ENCODE data around the gene SLC15A3. TPM values are rescaled to one million over a fixed set of nuclear protein-coding genes. Genes with fewer than 3 reads are reported as not detected.

SLC15A3 gene
- total RNA-seq, 2 experiments from 2014 or later = 0.28 to 1.0 TPM

GRCh38 chr11:60973699-60974098 lies 21.7 kb upstream of the SLC15A3 start:
- H3K9me3 Mint-ChIP-seq = peaks cover 2% of the 10 kb centered on the region
- no peaks in the 10 kb centered on the region for H3K27me3 Mint-ChIP-seq
- POLR2A ChIA-PET = interaction anchor here (1.3 to 2.1 kb wide), 2 partner anchors 74 to 119 kb away, joined by 4 to 18 read pairs; no protein-coding TSS in a partner anchor
- no peak for DNase-seq
- peaks cover 54% of the 10 kb centered on the region for H3K4me1 Mint-ChIP-seq
- H3K4me3 Mint-ChIP-seq = peak overlapping the region; percentile 88
- peak overlapping the region; percentile 94 for H3K27ac Mint-ChIP-seq
- peaks cover 56% of the 10 kb centered on the region for H3K36me3 Mint-ChIP-seq (ENCODE audit: low read depth)
- CTCF ChIA-PET = interaction anchor here (0.9 kb wide), 1 partner anchor 214 kb away, joined by 4 read pairs; no protein-coding TSS in a partner anchor

- DNase-seq = peak; percentile 51
- H3K27me3 Mint-ChIP-seq = peaks cover 7% of the 10 kb centered on the region
- H3K9me3 Mint-ChIP-seq = peaks cover 6% of the 10 kb centered on the region
- H3K4me3 Mint-ChIP-seq = peak overlapping the region; percentile 88
- ChIA-PET CTCF (interaction anchor here (0.8 to 2.5 kb wide), 6 partner anchors 14 to 115 kb away, joined by 3 to 10 read pairs (median 4); no protein-coding TSS in a partner anchor), POLR2A (interaction anchor here (0.8 to 2.5 kb wide), 6 partner anchors 11 to 115 kb away, joined by 3 to 16 read pairs (median 4); no protein-coding TSS in a partner anchor)
- H3K27ac Mint-ChIP-seq = peak overlapping the region; percentile 94
- peaks cover 50% of the 10 kb centered on the region for H3K36me3 Mint-ChIP-seq (ENCODE audit: low read depth)
- H3K4me1 Mint-ChIP-seq = peaks cover 42% of the 10 kb centered on the region
These were observed 20.4 kb upstream of the SLC15A3 start for GRCh38 chr11:60972182-60973030.

- CTCF ChIA-PET = interaction anchor here (0.6 to 4.2 kb wide), 12 partner anchors 13 to 216 kb away, joined by 3 to 40 read pairs (median 4); no protein-coding TSS in a partner anchor
These were observed 19.5 kb upstream of the SLC15A3 start, which contains the start of gene CD6 for GRCh38 chr11:60971520-60971919. Gene CD6, plus strand, starts transcription at chr11:60971680. Its CDS starts 186 bp downstream, at chr11:60971866.

GRCh38 chr11:60970890-60971289 lies 18.9 kb upstream of the SLC15A3 start:
- H3K9me3 Mint-ChIP-seq = peaks cover 6% of the 10 kb centered on the region
- H3K36me3 Mint-ChIP-seq (ENCODE audit: low read depth) = peaks cover 36% of the 10 kb centered on the region
- H3K27ac Mint-ChIP-seq = peak overlapping the region; percentile 94
- H3K4me1 Mint-ChIP-seq = peaks cover 28% of the 10 kb centered on the region
- peaks cover 11% of the 10 kb centered on the region for H3K27me3 Mint-ChIP-seq
- DNase-seq = no peak
- CTCF ChIA-PET = interaction anchor here (0.8 to 4.2 kb wide), 18 partner anchors 14 to 216 kb away, joined by 3 to 40 read pairs (median 4); partner anchors contain the start of gene CD5
- POLR2A ChIA-PET = interaction anchor here (0.6 to 2.5 kb wide), 15 partner anchors 10 to 324 kb away, joined by 3 to 16 read pairs (median 3); partner anchors contain the start of genes TMEM132A and VWCE
- H3K4me3 Mint-ChIP-seq = peak overlapping the region; percentile 88

More at GRCh38 chr11:60971520-60971919, 19.5 kb upstream of the SLC15A3 start, which contains the start of gene CD6:
- Mint-ChIP-seq H3K9me3 (peaks cover 6% of the 10 kb centered on the region), H3K4me1 (peaks cover 34% of the 10 kb centered on the region), H3K4me3 (peak within 1 kb of the TSS; percentile 88), H3K27me3 (peaks cover 10% of the 10 kb centered on the region), H3K27ac (peak within 1 kb of the TSS; percentile 94), H3K36me3 (ENCODE audit: low read depth) (peaks cover 42% of the 10 kb centered on the region)
- DNase-seq = peak; percentile 79
- POLR2A ChIA-PET = interaction anchor here (0.6 to 2.5 kb wide), 15 partner anchors 10 to 323 kb away, joined by 3 to 16 read pairs (median 3); partner anchors contain the start of genes TMEM132A and VWCE

GRCh38 chr11:60970369-60970774 lies 18.4 kb upstream of the SLC15A3 start:
- Mint-ChIP-seq H3K27me3 (peaks cover 12% of the 10 kb centered on the region), H3K4me3 (peak overlapping the region; percentile 88), H3K9me3 (peaks cover 6% of the 10 kb centered on the region), H3K4me1 (peaks cover 26% of the 10 kb centered on the region), H3K36me3 (ENCODE audit: low read depth) (peaks cover 34% of the 10 kb centered on the region), H3K27ac (peak overlapping the region; percentile 50)
- POLR2A ChIA-PET = interaction anchor here (1.2 to 2.5 kb wide), 6 partner anchors 53 to 121 kb away, joined by 3 to 16 read pairs (median 6); no protein-coding TSS in a partner anchor
- peak; percentile 85 for DNase-seq
- CTCF ChIA-PET = interaction anchor here (0.6 to 4.2 kb wide), 28 partner anchors 8 to 217 kb away, joined by 3 to 40 read pairs (median 4); partner anchors contain the start of gene CD5

- peaks cover 6% of the 10 kb centered on the region for H3K9me3 Mint-ChIP-seq
- CTCF ChIA-PET = interaction anchor here (0.9 to 4.2 kb wide), 3 partner anchors 60 to 219 kb away, joined by 3 to 40 read pairs (median 3); no protein-coding TSS in a partner anchor
- H3K4me1 Mint-ChIP-seq = peaks cover 16% of the 10 kb centered on the region
- H3K4me3 Mint-ChIP-seq = no peak overlapping the region
- H3K27me3 Mint-ChIP-seq = peaks cover 12% of the 10 kb centered on the region
- H3K27ac Mint-ChIP-seq = no peak overlapping the region
- POLR2A ChIA-PET = interaction anchor here (1.9 kb wide), 1 partner anchor 150 kb away, joined by 4 read pairs; no protein-coding TSS in a partner anchor
- no peak for DNase-seq
- H3K36me3 Mint-ChIP-seq (ENCODE audit: low read depth) = peaks cover 14% of the 10 kb centered on the region
These were observed 16.2 kb upstream of the SLC15A3 start for GRCh38 chr11:60968223-60968622.

- Mint-ChIP-seq H3K36me3 (ENCODE audit: low read depth) (peaks cover 5% of the 10 kb centered on the region), H3K27me3 (peaks cover 18% of the 10 kb centered on the region), H3K27ac (no peak overlapping the region), H3K4me1 (peaks cover 16% of the 10 kb centered on the region), H3K9me3 (peaks cover 6% of the 10 kb centered on the region), H3K4me3 (no peak overlapping the region)
- POLR2A ChIA-PET = interaction anchor here (1.9 kb wide), 1 partner anchor 151 kb away, joined by 4 read pairs; no protein-coding TSS in a partner anchor
- CTCF ChIA-PET = interaction anchor here (1.6 kb wide), 1 partner anchor 221 kb away, joined by 5 read pairs; no protein-coding TSS in a partner anchor
- no peak for DNase-seq
These were observed 14.9 kb upstream of the SLC15A3 start for GRCh38 chr11:60966890-60967289.

GRCh38 chr11:60964801-60965200 lies 12.8 kb upstream of the SLC15A3 start:
- Mint-ChIP-seq H3K27me3 (peaks cover 32% of the 10 kb centered on the region), H3K4me3 (no peak overlapping the region), H3K36me3 (ENCODE audit: low read depth) (peaks cover 5% of the 10 kb centered on the region), H3K27ac (no peak overlapping the region), H3K4me1 (no peaks in the 10 kb centered on the region), H3K9me3 (peaks cover 6% of the 10 kb centered on the region)
- no peak for DNase-seq
- CTCF ChIA-PET = interaction anchor here (1.1 kb wide), 1 partner anchor 65 kb away, joined by 4 read pairs; no protein-coding TSS in a partner anchor
- POLR2A ChIA-PET = interaction anchor here (1.1 kb wide), 1 partner anchor 25 kb away, joined by 3 read pairs; no protein-coding TSS in a partner anchor

- Mint-ChIP-seq H3K9me3 (no peaks in the 10 kb centered on the region), H3K4me1 (no peaks in the 10 kb centered on the region), H3K27ac (no peak overlapping the region), H3K27me3 (peaks cover 26% of the 10 kb centered on the region), H3K36me3 (ENCODE audit: low read depth) (no peaks in the 10 kb centered on the region), H3K4me3 (no peak overlapping the region)
- CTCF ChIA-PET = interaction anchor here (1.0 kb wide), 1 partner anchor 10 kb away, joined by 3 read pairs; no protein-coding TSS in a partner anchor
- DNase-seq = no peak
- POLR2A ChIA-PET = interaction anchor here (1.6 kb wide), 1 partner anchor 11 kb away, joined by 3 read pairs; the partner anchor contains the start of gene CD6
These were observed 8.4 kb upstream of the SLC15A3 start for GRCh38 chr11:60960405-60960804.

- POLR2A ChIA-PET = no interaction called here
- H3K27me3 Mint-ChIP-seq = peaks cover 26% of the 10 kb centered on the region
These were observed 7.5 kb upstream of the SLC15A3 start for GRCh38 chr11:60959431-60959830.

GRCh38 chr11:60957188-60957587 lies 5.2 kb upstream of the SLC15A3 start:
- H3K36me3 Mint-ChIP-seq (ENCODE audit: low read depth) = no peaks in the 10 kb centered on the region
- ChIA-PET POLR2A (no interaction called here), CTCF (interaction anchor here (1.2 kb wide), 1 partner anchor 12 kb away, joined by 3 read pairs; no protein-coding TSS in a partner anchor)
- no peak overlapping the region for H3K27ac Mint-ChIP-seq
- no peak overlapping the region for H3K4me3 Mint-ChIP-seq
- H3K9me3 Mint-ChIP-seq = no peaks in the 10 kb centered on the region
- DNase-seq = no peak
- peaks cover 37% of the 10 kb centered on the region for H3K27me3 Mint-ChIP-seq
- peaks cover 8% of the 10 kb centered on the region for H3K4me1 Mint-ChIP-seq

More at GRCh38 chr11:60959431-60959830, 7.5 kb upstream of the SLC15A3 start:
- CTCF ChIA-PET = no interaction called here
- no peaks in the 10 kb centered on the region for H3K36me3 Mint-ChIP-seq (ENCODE audit: low read depth)
- H3K27ac Mint-ChIP-seq = no peak overlapping the region
- H3K4me1 Mint-ChIP-seq = no peaks in the 10 kb centered on the region
- H3K4me3 Mint-ChIP-seq = no peak overlapping the region
- DNase-seq = no peak
- H3K9me3 Mint-ChIP-seq = no peaks in the 10 kb centered on the region

GRCh38 chr11:60955571-60955970 lies 3.6 kb upstream of the SLC15A3 start:
- peaks cover 15% of the 10 kb centered on the region for H3K4me1 Mint-ChIP-seq

More at GRCh38 chr11:60955571-60955970, 3.6 kb upstream of the SLC15A3 start:
- Mint-ChIP-seq H3K27ac (no peak overlapping the region), H3K9me3 (no peaks in the 10 kb centered on the region), H3K27me3 (peaks cover 32% of the 10 kb centered on the region), H3K36me3 (ENCODE audit: low read depth) (no peaks in the 10 kb centered on the region), H3K4me3 (no peak overlapping the region)
- ChIA-PET POLR2A (no interaction called here), CTCF (interaction anchor here (2.7 kb wide), 1 partner anchor 15 kb away, joined by 12 read pairs; the partner anchor contains the start of gene CD6)
- DNase-seq = no peak

Measured in activated CD4-positive, alpha-beta memory T cell treated with anti-CD3 and anti-CD28 coated beads, Interleukin-2, amount 10 ng/mL, durations not matched to agents 7 days and 5 days (primary cell).